Mucosa of descending colon (tissue), 3 donors: ENCODE measurements around the gene MUSK. TPM values are rescaled to one million over a fixed set of nuclear protein-coding genes. Genes with fewer than 3 reads are reported as not detected.

Source experiments
- ATAC-seq: fragments of 200-7000 bp; cut with Tn5 transposase; one replicate; pipeline ENCODE4 v1.9.1; 2020; ENCODE audit warnings: mild to moderate bottlenecking, moderate library complexity
- DNase-seq, 3 donors: peaks; one replicate each; pipeline ENCODE4 v3.0.0-alpha.2; 2020
- H3K36me3 ChIP-seq: fragments of 200-600 bp; one replicate; pipeline ENCODE4 v1.8.0; 2021; ENCODE audit warnings: low read depth, mild to moderate bottlenecking
- H3K4me1 ChIP-seq: fragments of 200-600 bp; one replicate; pipeline ENCODE4 v1.8.0; 2021; ENCODE audit warnings: low read depth, mild to moderate bottlenecking
- H3K4me3 ChIP-seq: fragments of 200-600 bp; one replicate; pipeline ENCODE4 v1.8.0; 2021; ENCODE audit warnings: mild to moderate bottlenecking
- H3K9me3 ChIP-seq: fragments of 200-600 bp; one replicate; pipeline ENCODE4 v1.8.0; 2021; ENCODE audit warnings: mild to moderate bottlenecking
- intact Hi-C, 2 donors: fragments of 100-400 bp; cut with DNase I in 1 of 2; cut with micrococcal nuclease in 1 of 2; formaldehyde crosslinking; loops; one replicate each; pipeline versions ENCODE4 v1.11.0 to v1.11.1; 2022; cut with DNase I, micrococcal nuclease
- total RNA-seq, 3 donors: library from RNA; stranded (reverse); fragmentation: NEBNext Ultra II Directional in 2 of 3; extraction: Animal tissue kit (Norgen Biotek cat#: 25700) in 2 of 3; gene quantifications; one replicate each; pipeline versions ENCODE4 v1.2.1 to v1.2.4, GENCODE V29; 2021 to 2023
- TF ChIP-seq, protein P1 (sequence below): fragments of 200-600 bp; IDR thresholded peaks from one replicate; pipeline ENCODE4 v1.8.0; 2022; ENCODE audit warnings: antibody characterized with exemption, mild to moderate bottlenecking
- donor health status: DM: no; HTN: no; CAD: no; lungs with moderate emphysema.
- donor health status: DM: no; HTN: no; CAD: no.
- donor health status: DM: no; HTN: yes; CAD: no.

Gene MUSK
- total RNA-seq, 3 donors from 2014 or later: 1.4 to 5.6 (median 3.6) TPM

DNA sequence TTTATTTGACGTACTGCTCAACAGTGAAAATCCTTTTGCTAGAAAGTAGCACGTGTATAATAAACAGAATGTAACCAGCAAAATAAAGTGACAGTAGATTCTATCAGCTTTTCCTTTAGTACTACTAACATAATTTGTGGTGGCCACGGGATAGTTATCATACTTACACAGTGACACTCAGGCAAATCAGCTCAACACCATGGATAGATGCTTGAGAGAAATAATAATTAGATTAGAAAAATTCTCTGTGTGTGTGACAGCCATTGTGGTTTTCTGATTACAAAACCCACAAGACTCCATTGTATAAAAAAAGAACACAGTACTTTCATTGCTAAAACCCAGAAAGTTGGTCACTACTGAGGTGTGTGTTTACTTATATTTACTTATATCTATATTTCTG, 101.1 kb downstream of the MUSK start:
- H3K36me3 ChIP-seq: no peaks in the 10 kb centered on the region
- no peak for ATAC-seq

DNA sequence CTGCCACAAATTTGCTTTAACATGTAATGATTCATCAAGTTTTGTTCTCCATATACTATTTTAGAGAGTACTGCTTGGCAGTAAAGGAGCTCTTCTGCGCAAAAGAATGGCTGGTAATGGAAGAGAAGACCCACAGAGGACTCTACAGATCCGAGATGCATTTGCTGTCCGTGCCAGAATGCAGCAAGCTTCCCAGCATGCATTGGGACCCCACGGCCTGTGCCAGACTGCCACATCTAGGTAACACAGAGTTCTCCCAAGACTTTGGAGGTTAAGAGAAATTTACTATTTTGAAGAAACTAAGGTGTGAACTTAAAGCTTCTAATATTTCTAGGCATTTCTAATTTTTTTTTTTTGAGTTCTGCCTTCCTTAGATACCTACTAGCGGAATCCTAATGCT, 107.1 kb downstream of the MUSK start:
- Histone ChIP-seq H3K9me3 (no peaks in the 10 kb centered on the region), H3K4me1 (no peaks in the 10 kb centered on the region), H3K4me3 (no peak overlapping the region), H3K36me3 (no peaks in the 10 kb centered on the region)
- intact Hi-C loops: no loop called here
- TF ChIP-seq, protein P1, sequence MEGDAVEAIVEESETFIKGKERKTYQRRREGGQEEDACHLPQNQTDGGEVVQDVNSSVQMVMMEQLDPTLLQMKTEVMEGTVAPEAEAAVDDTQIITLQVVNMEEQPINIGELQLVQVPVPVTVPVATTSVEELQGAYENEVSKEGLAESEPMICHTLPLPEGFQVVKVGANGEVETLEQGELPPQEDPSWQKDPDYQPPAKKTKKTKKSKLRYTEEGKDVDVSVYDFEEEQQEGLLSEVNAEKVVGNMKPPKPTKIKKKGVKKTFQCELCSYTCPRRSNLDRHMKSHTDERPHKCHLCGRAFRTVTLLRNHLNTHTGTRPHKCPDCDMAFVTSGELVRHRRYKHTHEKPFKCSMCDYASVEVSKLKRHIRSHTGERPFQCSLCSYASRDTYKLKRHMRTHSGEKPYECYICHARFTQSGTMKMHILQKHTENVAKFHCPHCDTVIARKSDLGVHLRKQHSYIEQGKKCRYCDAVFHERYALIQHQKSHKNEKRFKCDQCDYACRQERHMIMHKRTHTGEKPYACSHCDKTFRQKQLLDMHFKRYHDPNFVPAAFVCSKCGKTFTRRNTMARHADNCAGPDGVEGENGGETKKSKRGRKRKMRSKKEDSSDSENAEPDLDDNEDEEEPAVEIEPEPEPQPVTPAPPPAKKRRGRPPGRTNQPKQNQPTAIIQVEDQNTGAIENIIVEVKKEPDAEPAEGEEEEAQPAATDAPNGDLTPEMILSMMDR: no peak
- no peak for DNase-seq
- no peak for ATAC-seq

More for the DNA sequence above, 101.1 kb downstream of the MUSK start:
- intact Hi-C loops: no loop called here
- Histone ChIP-seq H3K4me1 (no peaks in the 10 kb centered on the region), H3K9me3 (no peaks in the 10 kb centered on the region), H3K4me3 (no peak overlapping the region)
- DNase-seq: no peak
- TF ChIP-seq, protein P1: no peak

- H3K9me3 ChIP-seq: no peaks in the 10 kb centered on the region
- DNase-seq: no peak
- intact Hi-C loops: no loop called here
- no peaks in the 10 kb centered on the region for H3K4me1 ChIP-seq
- TF ChIP-seq, protein P1: no peak
- no peak overlapping the region for H3K4me3 ChIP-seq
- H3K36me3 ChIP-seq: no peaks in the 10 kb centered on the region
- no peak for ATAC-seq
Observed at GRCh38 chr9:110776221-110776620, 107.6 kb downstream of the MUSK start.

DNA sequence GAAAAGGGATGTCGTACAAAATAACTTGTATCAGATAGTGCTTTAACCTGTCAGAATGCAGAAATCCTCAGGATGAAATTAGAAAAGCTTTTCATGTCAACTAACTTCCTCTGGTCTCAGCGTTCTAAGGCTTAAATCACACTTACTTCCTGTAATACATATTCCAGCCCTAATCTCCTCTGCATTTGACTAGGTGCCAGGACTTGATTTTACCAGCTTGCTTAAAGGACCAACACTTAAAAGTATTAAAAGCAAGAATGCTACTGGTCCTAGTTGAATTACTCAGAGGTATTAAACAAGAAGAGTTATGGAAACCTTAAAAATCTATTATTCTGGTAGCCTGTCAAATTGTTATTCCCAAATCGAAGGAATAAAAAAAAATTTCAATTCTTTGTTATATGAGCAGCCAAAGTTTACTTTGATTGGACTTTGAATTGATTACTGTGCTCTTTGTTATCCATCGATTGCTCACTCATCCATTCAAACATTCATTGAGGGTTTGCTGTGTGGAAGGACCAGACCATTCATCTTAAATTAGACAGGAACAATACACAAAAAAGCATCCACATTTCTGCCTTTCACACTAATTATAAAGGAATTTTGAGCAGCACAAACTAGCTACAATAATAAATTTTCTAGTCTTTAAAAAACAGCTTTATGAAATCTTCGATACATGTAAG, 108.7 kb downstream of the MUSK start:
- Histone ChIP-seq H3K9me3 (no peaks in the 10 kb centered on the region), H3K4me1 (no peaks in the 10 kb centered on the region), H3K36me3 (no peaks in the 10 kb centered on the region), H3K4me3 (no peak overlapping the region)
- ATAC-seq: no peak
- TF ChIP-seq, protein P1: no peak
- DNase-seq: peak in 1 of 3 donors; percentile 17
- intact Hi-C loops: no loop called here

GRCh38 chr9:110777876-110778215, 109.3 kb downstream of the MUSK start:
- DNase-seq (no peak), ATAC-seq (no peak)
- H3K4me1 ChIP-seq: no peaks in the 10 kb centered on the region
- H3K4me3 ChIP-seq: no peak overlapping the region
- intact Hi-C loops: no loop called here
- H3K36me3 ChIP-seq: no peaks in the 10 kb centered on the region
- TF ChIP-seq, protein P1: no peak
- H3K9me3 ChIP-seq: no peaks in the 10 kb centered on the region

DNA sequence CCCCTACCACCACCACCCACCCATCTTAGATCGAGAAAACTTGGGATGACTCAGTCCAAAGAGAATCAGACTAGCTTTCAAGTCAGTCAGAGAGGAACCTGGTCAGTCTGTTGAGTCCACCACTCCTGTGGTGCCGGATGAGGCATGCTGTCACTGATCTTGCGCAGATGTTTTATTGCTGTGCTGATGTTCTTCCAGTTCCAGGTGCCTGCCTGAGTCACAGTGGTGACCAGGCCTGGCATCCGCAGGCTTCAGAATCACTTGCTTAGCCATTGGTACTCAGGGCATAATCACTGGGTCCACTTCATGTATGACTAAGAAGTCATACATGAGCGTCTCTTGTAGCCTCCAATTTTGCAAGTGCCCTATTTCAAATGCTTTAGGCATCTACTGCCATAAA, 114.1 kb downstream of the MUSK start:
- Histone ChIP-seq H3K4me1 (no peaks in the 10 kb centered on the region), H3K36me3 (no peaks in the 10 kb centered on the region), H3K4me3 (no peak overlapping the region), H3K9me3 (no peaks in the 10 kb centered on the region)
- ATAC-seq (no peak), DNase-seq (no peak)
- TF ChIP-seq, protein P1: no peak
- intact Hi-C loops: no loop called here
